Neural cell (in vitro differentiated cells): ENCODE data around the gene CPM.
"Not testable (repeated sequence)": the region's sequence is repeated elsewhere in the genome, so short reads cannot be mapped to it uniquely, and the experiment has no call there.

Experiments
- CTCF ChIP-seq: fragments of 450-650 bp; IDR thresholded peaks from 2 replicates; pipeline ENCODE4 v1.5.1; 2014; ENCODE audit warnings: antibody characterized with exemption, mild to moderate bottlenecking, moderate library complexity; ENCODE audit not compliant: poor library complexity, severe bottlenecking
- EZH2 ChIP-seq: fragments of 200-600, 300-800 bp; shearing (Covaris generic), sonication (generic); IDR thresholded peaks from 2 replicates; pipeline ENCODE4 v1.6.1; 2014; ENCODE audit warnings: antibody characterized with exemption, low read length, borderline replicate concordance, mild to moderate bottlenecking; ENCODE audit not compliant: insufficient read depth, poor library complexity, severe bottlenecking

DNA sequence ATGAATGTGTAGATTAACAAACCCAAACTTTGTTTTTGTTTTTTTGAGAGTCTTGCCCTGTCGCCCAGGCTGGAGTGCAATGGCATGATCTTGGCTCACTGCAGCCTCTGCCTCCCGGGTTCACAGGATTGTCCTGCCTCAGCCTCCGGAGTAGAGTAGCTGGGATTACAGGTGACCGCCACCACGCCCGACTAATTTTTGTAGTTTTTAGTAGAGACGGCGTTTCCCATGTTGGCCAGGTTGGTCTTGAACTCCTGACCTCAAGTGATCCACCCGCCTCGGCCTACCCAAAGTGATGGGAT lies 125.7 kb downstream of the CPM start:
- TF ChIP-seq CTCF, EZH2: not testable (repeated sequence)
